H1 (cell line): Measurements from ENCODE around the gene IRF3.
A peak's percentile ranks its signal among the peaks of the same experiment; 100 is the strongest.

Experiments
- CBX8 ChIP-seq: fragments of 300-800, 300-1000 bp; sonication (generic); IDR thresholded peaks from 2 replicates; pipeline ENCODE4 v1.7.1; 2016; ENCODE audit warnings: low read depth, low read length, borderline replicate concordance
- CHD1 ChIP-seq: IDR thresholded peaks from 2 replicates; pipeline ENCODE4 v1.6.1; 2012; ENCODE audit warnings: low read depth, low read length, improper control_type of control experiment
- CTCF ChIP-seq, 3 experiments: IDR thresholded peaks; 1 replicate in 2 of 3; 2 replicates in 1 of 3; pipeline versions ENCODE4 v1.5.1 to v1.6.1; 2011; ENCODE audit warnings: low read length in 3 of 3, mild to moderate bottlenecking in 3 of 3, inconsistent platforms in 2 of 3, low read depth in 1 of 3, moderate library complexity in 1 of 3; ENCODE audit not compliant: insufficient read depth in 1 of 3; ENCODE audit errors: control extremely low read depth in 1 of 3
- KDM1A ChIP-seq: fragments of 200-600, 300-600 bp; sonication (generic); IDR thresholded peaks from 2 replicates; pipeline ENCODE4 v1.7.1; 2016; ENCODE audit warnings: mild to moderate bottlenecking, low read length, borderline replicate concordance
- POLR2A ChIP-seq, 2 experiments: IDR thresholded peaks; 1 replicate in 1 of 2; 2 replicates in 1 of 2; pipeline ENCODE4 v1.6.1; 2011; ENCODE audit warnings: low read depth in 2 of 2, low read length in 2 of 2, mild to moderate bottlenecking in 2 of 2; ENCODE audit errors: control extremely low read depth in 1 of 2
- RAD21 ChIP-seq, 2 experiments: IDR thresholded peaks in 1 of 2; conservative IDR thresholded peaks in 1 of 2; 2 replicates each; pipeline ENCODE4 v1.6.1; 2011; ENCODE audit warnings: low read depth in 2 of 2, low read length in 2 of 2, improper control_type of control experiment in 1 of 2, inconsistent platforms in 1 of 2, mild to moderate bottlenecking in 1 of 2, moderate library complexity in 1 of 2
- TAF1 ChIP-seq: IDR thresholded peaks from 2 replicates; pipeline ENCODE4 v1.6.1; 2011; ENCODE audit warnings: mild to moderate bottlenecking, low read depth, low read length

GRCh38 chr19:49658566-49659442, 6.9 kb downstream of the IRF3 start:
- TF ChIP-seq CBX8 = no peak
- TF ChIP-seq CTCF (IDR thresholded peaks at IDR 0.05; ENCODE audit: control extremely low read depth in 1 of 3, insufficient read depth in 1 of 3, low read depth in 1 of 3, low read length in 3 of 3) = no peak
- TF ChIP-seq TAF1 = no peak
- no peak for TF ChIP-seq RAD21 (IDR thresholded peaks at IDR 0.05 in 1 of 2, conservative IDR thresholded peaks at IDR 0.05 in 1 of 2; ENCODE audit: low read depth in 2 of 2, low read length in 2 of 2)
- TF ChIP-seq POLR2A (IDR thresholded peaks at IDR 0.05; ENCODE audit: control extremely low read depth in 1 of 2, low read depth in 2 of 2, low read length in 2 of 2) = no peak
- TF ChIP-seq CHD1 = no peak
- TF ChIP-seq KDM1A = peak; percentile 54; the same call in 1 of the 2 replicates
